ENCODE measurements around the gene KIRREL2.
"Not testable (repeated sequence)": the region's sequence is repeated elsewhere in the genome, so short reads cannot be mapped to it uniquely, and the experiment has no call there.

KIRREL2 gene

GRCh38 chr19:35833972-35834371 is 22.7 kb upstream of the KIRREL2 start:
- H3K4me3 Mint-ChIP-seq: no peak overlapping the region
- peaks cover 2% of the 10 kb centered on the region for H3K9me3 Mint-ChIP-seq
- no peaks in the 10 kb centered on the region for H3K4me1 Mint-ChIP-seq (ENCODE audit: low read depth)
- peaks cover 5% of the 10 kb centered on the region for H3K27me3 Mint-ChIP-seq (ENCODE audit: low read depth)
- H3K27ac Mint-ChIP-seq: no peak overlapping the region
- DNase-seq (ENCODE audit: low spot score): no peak
- H3K36me3 Mint-ChIP-seq (ENCODE audit: low read depth): no peaks in the 10 kb centered on the region

GRCh38 chr19:35836096-35836495 is 20.6 kb upstream of the KIRREL2 start:
- H3K27me3 Mint-ChIP-seq (ENCODE audit: low read depth); DNase-seq (ENCODE audit: low spot score); H3K4me3 Mint-ChIP-seq; H3K9me3 Mint-ChIP-seq; H3K27ac Mint-ChIP-seq; H3K36me3 Mint-ChIP-seq (ENCODE audit: low read depth); H3K4me1 Mint-ChIP-seq (ENCODE audit: low read depth): not testable (repeated sequence)

GRCh38 chr19:35841961-35842595 is 14.6 kb upstream of the KIRREL2 start:
- peaks cover 9% of the 10 kb centered on the region for H3K4me1 Mint-ChIP-seq (ENCODE audit: low read depth)
- peaks cover 44% of the 10 kb centered on the region for H3K27me3 Mint-ChIP-seq (ENCODE audit: low read depth)
- no peaks in the 10 kb centered on the region for H3K36me3 Mint-ChIP-seq (ENCODE audit: low read depth)

GRCh38 chr19:35842666-35843272 is 13.9 kb upstream of the KIRREL2 start:
- DNase-seq (ENCODE audit: low spot score): no peak
- peaks cover 9% of the 10 kb centered on the region for H3K4me1 Mint-ChIP-seq (ENCODE audit: low read depth)
- H3K27me3 Mint-ChIP-seq (ENCODE audit: low read depth): peaks cover 43% of the 10 kb centered on the region
- no peaks in the 10 kb centered on the region for H3K36me3 Mint-ChIP-seq (ENCODE audit: low read depth)
- no peak overlapping the region for H3K27ac Mint-ChIP-seq
- peaks cover 4% of the 10 kb centered on the region for H3K9me3 Mint-ChIP-seq
- H3K4me3 Mint-ChIP-seq: no peak overlapping the region

More at GRCh38 chr19:35841961-35842595, 14.6 kb upstream of the KIRREL2 start:
- Mint-ChIP-seq H3K9me3 (peaks cover 4% of the 10 kb centered on the region), H3K4me3 (no peak overlapping the region), H3K27ac (no peak overlapping the region)
- DNase-seq (ENCODE audit: low spot score): no peak

GRCh38 chr19:35843676-35844481 is 12.8 kb upstream of the KIRREL2 start:
- H3K27me3 Mint-ChIP-seq (ENCODE audit: low read depth): peaks cover 47% of the 10 kb centered on the region
- no peak for DNase-seq (ENCODE audit: low spot score)
- no peaks in the 10 kb centered on the region for H3K36me3 Mint-ChIP-seq (ENCODE audit: low read depth)
- peaks cover 2% of the 10 kb centered on the region for H3K9me3 Mint-ChIP-seq
- H3K27ac Mint-ChIP-seq: no peak overlapping the region
- peaks cover 9% of the 10 kb centered on the region for H3K4me1 Mint-ChIP-seq (ENCODE audit: low read depth)
- H3K4me3 Mint-ChIP-seq: no peak overlapping the region

- Mint-ChIP-seq H3K4me3 (peak overlapping the region; percentile 62), H3K27ac (no peak overlapping the region), H3K4me1 (ENCODE audit: low read depth) (peaks cover 9% of the 10 kb centered on the region), H3K27me3 (ENCODE audit: low read depth) (peaks cover 51% of the 10 kb centered on the region), H3K9me3 (no peaks in the 10 kb centered on the region), H3K36me3 (ENCODE audit: low read depth) (no peaks in the 10 kb centered on the region)
- DNase-seq (ENCODE audit: low spot score): no peak
Observed at GRCh38 chr19:35844482-35845214, 12.1 kb upstream of the KIRREL2 start.

- peaks cover 9% of the 10 kb centered on the region for H3K4me1 Mint-ChIP-seq (ENCODE audit: low read depth)
- peak overlapping the region; percentile 62 for H3K4me3 Mint-ChIP-seq
- H3K9me3 Mint-ChIP-seq: no peaks in the 10 kb centered on the region
- no peak overlapping the region for H3K27ac Mint-ChIP-seq
- peaks cover 51% of the 10 kb centered on the region for H3K27me3 Mint-ChIP-seq (ENCODE audit: low read depth)
- DNase-seq (ENCODE audit: low spot score): no peak
- H3K36me3 Mint-ChIP-seq (ENCODE audit: low read depth): no peaks in the 10 kb centered on the region
Observed at GRCh38 chr19:35845215-35846037, 11.3 kb upstream of the KIRREL2 start.

GRCh38 chr19:35846038-35846668 is 10.6 kb upstream of the KIRREL2 start:
- Mint-ChIP-seq H3K9me3 (no peaks in the 10 kb centered on the region), H3K27me3 (ENCODE audit: low read depth) (peaks cover 56% of the 10 kb centered on the region), H3K4me3 (no peak overlapping the region)

GRCh38 chr19:35847911-35848310 is 8.8 kb upstream of the KIRREL2 start:
- H3K27ac Mint-ChIP-seq: no peak overlapping the region
- H3K36me3 Mint-ChIP-seq (ENCODE audit: low read depth): no peaks in the 10 kb centered on the region
- no peak overlapping the region for H3K4me3 Mint-ChIP-seq
- H3K4me1 Mint-ChIP-seq (ENCODE audit: low read depth): peaks cover 9% of the 10 kb centered on the region
- DNase-seq (ENCODE audit: low spot score): no peak
- H3K9me3 Mint-ChIP-seq: no peaks in the 10 kb centered on the region
- H3K27me3 Mint-ChIP-seq (ENCODE audit: low read depth): peaks cover 62% of the 10 kb centered on the region

More at GRCh38 chr19:35846038-35846668, 10.6 kb upstream of the KIRREL2 start:
- H3K36me3 Mint-ChIP-seq (ENCODE audit: low read depth): no peaks in the 10 kb centered on the region
- DNase-seq (ENCODE audit: low spot score): no peak
- H3K27ac Mint-ChIP-seq: no peak overlapping the region
- peaks cover 9% of the 10 kb centered on the region for H3K4me1 Mint-ChIP-seq (ENCODE audit: low read depth)

- Mint-ChIP-seq H3K9me3 (no peaks in the 10 kb centered on the region), H3K27ac (no peak overlapping the region), H3K4me3 (no peak overlapping the region), H3K4me1 (ENCODE audit: low read depth) (peaks cover 9% of the 10 kb centered on the region), H3K36me3 (ENCODE audit: low read depth) (no peaks in the 10 kb centered on the region), H3K27me3 (ENCODE audit: low read depth) (peaks cover 59% of the 10 kb centered on the region)
- no peak for DNase-seq (ENCODE audit: low spot score)
Observed at GRCh38 chr19:35848486-35848885, 8.2 kb upstream of the KIRREL2 start.

GRCh38 chr19:35848919-35849505 is 7.7 kb upstream of the KIRREL2 start:
- peaks cover 55% of the 10 kb centered on the region for H3K27me3 Mint-ChIP-seq (ENCODE audit: low read depth)
- H3K36me3 Mint-ChIP-seq (ENCODE audit: low read depth): no peaks in the 10 kb centered on the region
- H3K27ac Mint-ChIP-seq: no peak overlapping the region
- H3K4me1 Mint-ChIP-seq (ENCODE audit: low read depth): peaks cover 9% of the 10 kb centered on the region
- no peak for DNase-seq (ENCODE audit: low spot score)
- H3K4me3 Mint-ChIP-seq: no peak overlapping the region
- no peaks in the 10 kb centered on the region for H3K9me3 Mint-ChIP-seq

GRCh38 chr19:35851213-35852028 is 5.3 kb upstream of the KIRREL2 start:
- no peak overlapping the region for H3K27ac Mint-ChIP-seq
- H3K4me1 Mint-ChIP-seq (ENCODE audit: low read depth): peaks cover under 1% of the 10 kb centered on the region
- peaks cover 47% of the 10 kb centered on the region for H3K27me3 Mint-ChIP-seq (ENCODE audit: low read depth)
- no peak overlapping the region for H3K4me3 Mint-ChIP-seq
- no peaks in the 10 kb centered on the region for H3K36me3 Mint-ChIP-seq (ENCODE audit: low read depth)
- DNase-seq (ENCODE audit: low spot score): no peak
- no peaks in the 10 kb centered on the region for H3K9me3 Mint-ChIP-seq
